Activated CD8-positive, alpha-beta memory T cell treated with anti-CD3 and anti-CD28 coated beads, Interleukin-2, amount 50 U/mL, for 1 hour (primary cell): Measurements from ENCODE around the gene SYNPO.

Experiments used
- DNase-seq: peaks from one replicate; pipeline ENCODE4 v3.0.0-alpha.2; 2020; ENCODE audit errors: extremely low read depth

Gene SYNPO

GRCh38 chr5:150658699-150659265, 18.3 kb downstream of the SYNPO start:
- DNase-seq: no peak

GRCh38 chr5:150659360-150660107, 19.1 kb downstream of the SYNPO start:
- DNase-seq: no peak

DNA sequence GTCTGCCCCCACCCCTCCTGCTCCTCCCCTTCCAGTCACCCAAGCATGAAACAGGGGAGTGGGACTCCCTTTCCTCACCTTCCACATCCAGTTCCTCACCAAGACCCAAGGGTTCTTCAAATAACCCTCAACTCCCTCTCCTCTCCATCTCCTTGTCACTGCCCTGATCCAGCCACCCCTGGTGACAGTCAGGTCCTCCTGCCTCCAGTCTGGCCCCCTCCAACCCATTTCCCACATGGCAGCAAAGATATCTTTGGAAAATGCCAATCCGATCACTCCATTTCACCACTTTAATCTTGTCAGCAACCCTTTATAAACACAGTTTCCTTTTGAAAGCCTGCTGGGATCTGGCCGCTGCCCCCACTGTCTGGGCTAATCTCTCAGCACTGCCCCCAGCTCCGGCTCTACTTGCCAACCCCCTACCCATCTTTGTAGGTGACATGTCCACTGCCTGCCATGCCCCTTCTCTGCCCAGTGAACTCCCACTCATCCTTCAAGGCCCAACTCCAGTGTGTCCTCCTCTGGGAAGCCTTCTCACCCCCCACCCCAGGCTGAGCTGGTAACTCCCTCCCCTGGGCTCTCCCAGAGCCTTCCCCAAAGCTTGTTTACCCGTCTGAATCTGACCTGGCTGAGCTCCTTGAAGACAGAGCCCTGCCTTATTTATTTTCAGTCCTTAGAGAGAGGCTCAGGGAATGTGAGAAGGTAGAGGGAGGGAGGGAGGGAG, 19.8 kb downstream of the SYNPO start:
- no peak for DNase-seq

DNA sequence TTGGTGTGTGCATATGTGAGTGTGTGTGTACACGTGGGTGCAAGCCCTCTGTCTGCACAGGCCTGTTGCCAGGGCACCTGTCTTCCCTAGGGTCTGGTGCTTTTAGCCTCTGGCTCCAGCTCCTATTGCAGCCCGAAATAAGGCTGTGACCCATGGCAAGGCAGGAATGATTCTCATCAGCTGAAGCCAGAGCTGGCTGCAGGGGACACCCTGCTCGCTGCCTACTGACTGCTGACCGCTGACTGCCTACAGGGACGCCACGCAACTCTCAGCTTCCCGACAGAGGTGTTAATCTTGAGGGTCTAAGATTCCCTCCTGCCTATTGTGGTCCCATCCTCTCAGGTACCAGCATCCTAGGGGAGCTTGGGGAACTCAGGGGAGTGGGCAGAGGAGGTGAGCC, 20.6 kb downstream of the SYNPO start, which contains the start of gene MYOZ3:
Gene MYOZ3, plus strand, starts transcription at position 166 of the 400 bp plus-strand sequence. CDS start 1,691 bp downstream, outside the sequence.
- no peak for DNase-seq

DNA sequence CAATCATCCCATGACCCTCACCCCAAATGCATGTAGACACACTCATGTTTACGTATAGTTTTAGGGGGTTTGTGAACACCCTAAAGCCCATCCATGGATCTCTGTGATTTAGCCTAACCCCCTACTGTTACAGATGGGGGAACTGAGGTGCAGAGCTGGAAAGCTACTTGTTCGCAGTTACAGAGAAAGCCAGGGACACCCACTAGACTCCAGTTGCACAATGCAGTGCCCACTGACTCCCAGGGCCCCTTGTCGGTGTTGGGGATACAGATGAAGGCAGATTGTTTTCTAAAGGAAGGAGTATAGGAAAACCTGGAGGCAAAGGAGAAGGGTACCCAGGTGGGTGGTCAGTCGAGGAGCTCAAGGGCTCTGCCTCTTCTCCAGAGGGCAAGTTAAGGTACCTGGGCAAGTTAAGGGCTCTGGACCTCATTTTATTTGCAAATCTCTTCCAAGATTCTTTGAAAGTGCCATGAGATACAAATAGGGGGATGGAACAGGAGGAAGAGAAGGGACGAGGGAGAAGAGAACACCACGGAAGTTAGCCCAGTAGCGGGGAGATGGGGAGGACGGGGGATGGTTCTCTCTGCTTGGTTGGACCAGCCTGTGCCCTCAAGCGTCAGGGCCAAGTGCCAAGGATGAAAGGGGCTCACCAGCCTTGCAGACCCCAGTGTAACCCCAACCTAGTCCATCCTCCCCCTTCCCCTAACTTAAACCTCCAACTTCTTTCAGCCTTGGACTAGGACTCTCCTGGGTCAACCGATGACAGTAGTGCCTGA, 21.5 kb downstream of the SYNPO start:
- DNase-seq: no peak

GRCh38 chr5:150662731-150663516, 22.5 kb downstream of the SYNPO start:
- no peak for DNase-seq

DNA sequence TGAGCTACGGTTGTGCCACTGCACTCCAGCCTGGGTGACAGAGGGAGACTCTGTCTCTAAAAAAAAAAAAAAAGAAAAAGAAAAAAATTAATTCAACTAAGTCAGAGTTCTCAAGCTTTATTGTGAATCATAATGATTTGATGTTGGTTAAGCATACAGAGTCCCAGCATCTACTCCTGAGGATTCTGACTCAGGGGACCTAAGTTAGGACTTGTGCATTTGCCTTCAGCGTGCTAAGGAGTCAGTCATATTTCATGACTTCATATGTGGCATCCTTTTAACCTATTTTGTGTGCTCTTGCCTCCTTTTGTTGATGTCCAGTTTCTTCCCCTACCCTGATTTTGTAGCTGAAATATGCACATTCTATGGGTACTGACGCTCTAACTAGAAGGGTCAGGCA, 23.5 kb downstream of the SYNPO start:
- no peak for DNase-seq

- DNase-seq: no peak
Observed at GRCh38 chr5:150665044-150665443, 24.6 kb downstream of the SYNPO start.

GRCh38 chr5:150670275-150670947, 30.0 kb downstream of the SYNPO start:
- DNase-seq: no peak

- no peak for DNase-seq
Observed at GRCh38 chr5:150670948-150671310, 30.5 kb downstream of the SYNPO start.

DNA sequence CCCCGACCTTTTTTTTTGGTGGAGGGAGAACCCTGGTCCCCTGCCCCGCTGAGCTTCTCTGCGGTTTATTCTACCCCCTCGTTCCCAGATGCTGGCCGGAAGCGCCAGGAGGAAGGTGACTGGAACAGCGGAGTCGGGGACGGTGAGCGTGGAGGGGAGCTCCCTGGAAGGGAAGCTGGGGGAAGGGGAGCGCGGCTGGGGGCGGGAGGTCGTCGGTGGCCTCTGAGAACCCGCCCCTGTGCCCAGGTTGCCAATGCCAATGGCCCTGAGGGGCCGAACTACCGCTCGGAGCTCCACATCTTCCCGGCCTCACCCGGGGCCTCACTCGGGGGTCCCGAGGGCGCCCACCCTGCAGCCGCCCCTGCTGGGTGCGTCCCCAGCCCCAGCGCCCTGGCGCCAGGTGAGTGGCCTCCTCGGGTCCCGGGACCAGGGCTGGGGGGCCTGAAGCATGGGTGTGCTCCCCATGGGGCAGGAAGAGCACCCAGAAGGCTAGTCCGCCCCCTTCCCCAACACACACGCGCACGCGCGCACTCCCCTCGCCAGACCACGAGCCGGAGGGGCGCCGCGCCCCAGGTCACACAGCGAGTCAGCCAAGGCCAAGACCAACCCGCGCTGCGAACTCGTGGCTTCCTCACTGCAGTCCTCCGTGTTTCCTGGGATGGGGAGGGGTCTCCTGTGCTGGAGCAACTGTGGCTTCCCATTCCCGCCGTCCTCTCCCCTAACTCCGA, 31.2 kb downstream of the SYNPO start:
- no peak for DNase-seq

GRCh38 chr5:150672237-150672883, 31.9 kb downstream of the SYNPO start:
- DNase-seq: no peak

- DNase-seq: no peak
Observed at GRCh38 chr5:150672884-150673275, 32.4 kb downstream of the SYNPO start.

GRCh38 chr5:150674341-150674821, 33.9 kb downstream of the SYNPO start:
- no peak for DNase-seq

DNA sequence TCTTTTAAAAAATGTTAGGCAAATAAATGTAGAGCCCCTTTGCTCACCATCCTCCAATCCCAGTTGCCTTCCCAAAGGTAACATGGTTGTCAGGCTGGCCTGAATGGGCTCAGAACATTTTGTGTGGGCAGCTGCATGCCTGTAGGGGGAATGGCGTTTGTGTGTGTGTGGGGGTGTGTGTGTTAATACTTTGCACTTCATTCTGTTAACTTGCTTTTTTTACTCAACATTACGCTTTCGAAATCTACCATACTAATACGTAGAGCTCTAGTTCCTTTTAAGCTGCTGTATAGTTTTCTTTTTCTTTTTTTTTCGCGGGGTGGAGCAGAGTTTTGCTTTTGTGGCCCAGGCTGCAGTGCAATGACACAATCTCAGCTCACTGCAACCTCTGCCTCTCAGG, 34.6 kb downstream of the SYNPO start:
- DNase-seq: no peak

- DNase-seq: no peak
Observed at GRCh38 chr5:150676578-150676977, 36.1 kb downstream of the SYNPO start.

DNA sequence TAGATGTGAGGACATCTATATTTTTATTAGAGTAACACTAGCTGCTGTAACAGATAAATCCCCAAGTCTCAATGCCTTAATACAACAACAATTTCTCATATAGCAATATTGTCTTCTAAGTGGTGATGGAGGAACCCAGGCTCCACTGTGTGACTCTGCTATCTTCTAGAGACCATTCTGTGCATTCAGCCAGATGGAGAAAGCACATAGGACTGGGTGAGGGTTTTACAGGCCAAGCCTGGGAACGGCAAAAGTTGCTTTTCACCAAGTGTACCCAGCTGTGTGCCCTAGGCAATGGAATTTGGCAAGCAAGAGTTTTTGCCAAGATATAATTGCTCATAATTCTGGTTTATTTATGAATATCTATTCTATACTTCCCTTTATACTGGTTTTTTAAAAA, 48.7 kb downstream of the SYNPO start:
- no peak for DNase-seq

DNA sequence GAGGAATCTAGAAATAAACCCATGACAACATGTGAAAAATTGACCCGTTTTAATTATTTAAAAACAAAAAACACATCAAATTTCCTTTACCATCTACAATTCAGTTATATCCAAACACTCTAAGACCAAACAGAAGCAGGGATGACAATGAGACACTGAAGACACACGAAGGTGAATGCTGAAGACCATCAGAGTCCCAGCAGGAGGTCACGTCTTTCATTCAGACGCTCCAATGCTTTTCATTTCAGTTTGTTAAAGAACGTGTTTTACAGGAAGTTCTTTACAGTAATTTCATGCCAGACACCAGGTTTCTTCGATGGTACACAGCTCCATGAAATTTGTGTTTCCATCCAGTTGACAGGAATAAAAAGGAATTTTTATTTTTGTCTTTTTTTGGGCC, 50.3 kb downstream of the SYNPO start:
- DNase-seq: no peak

GRCh38 chr5:150692276-150692675, 51.8 kb downstream of the SYNPO start:
- DNase-seq: no peak

GRCh38 chr5:150694612-150695011, 54.2 kb downstream of the SYNPO start:
- DNase-seq: no peak
